ENCODE results near the gene LCORL.
"Not testable (repeated sequence)": the region's sequence is repeated elsewhere in the genome, so short reads cannot be mapped to it uniquely, and the experiment has no call there.

LCORL gene

DNA sequence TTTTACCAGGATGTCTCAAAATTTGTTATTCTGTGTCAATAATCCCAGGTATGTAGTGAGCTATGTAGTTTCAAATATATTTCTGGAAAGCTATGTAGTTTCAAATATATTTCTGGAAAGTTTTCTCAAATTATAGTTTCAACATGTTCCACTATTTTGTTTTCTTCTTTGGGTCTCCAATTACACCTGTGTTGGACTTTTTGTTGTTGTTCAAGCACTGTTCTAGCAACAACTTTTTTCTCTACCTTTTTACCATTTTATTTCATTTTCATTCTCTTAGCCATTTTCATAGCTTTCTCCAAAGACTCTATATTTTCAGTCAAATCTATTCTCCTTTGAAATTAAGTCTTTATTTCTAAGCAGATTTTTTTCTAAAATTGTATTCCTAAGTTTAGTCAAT lies 88.4 kb downstream of the LCORL start:
- no peak for DNase-seq (ENCODE audit: low read depth in 2 of 2)

DNA sequence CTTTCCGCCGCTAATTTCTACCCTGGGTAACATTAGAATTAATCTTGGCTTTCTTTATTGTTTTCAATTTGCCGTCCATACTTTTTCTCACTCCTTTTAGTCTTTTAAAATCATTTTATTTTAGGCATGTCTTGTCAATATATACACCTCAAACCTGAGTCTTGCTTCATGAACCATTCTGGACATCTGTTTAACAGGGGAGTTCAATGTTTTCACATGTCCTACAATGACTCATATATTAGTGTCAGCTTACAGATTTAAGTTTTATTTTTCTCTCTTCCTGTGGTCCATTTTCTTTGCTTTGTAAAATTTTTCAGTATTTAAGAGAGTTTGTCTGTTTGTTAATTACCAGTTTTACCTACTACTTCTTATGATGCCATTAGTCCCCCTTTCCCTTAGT lies 89.5 kb downstream of the LCORL start:
- no peak for DNase-seq (ENCODE audit: low read depth in 2 of 2)

- no peak for DNase-seq (ENCODE audit: low read depth in 2 of 2)
Measured at GRCh38 chr4:17930256-17930655, 91.3 kb downstream of the LCORL start.

GRCh38 chr4:17924189-17924588 lies 97.4 kb downstream of the LCORL start:
- no peak for DNase-seq (ENCODE audit: low read depth in 2 of 2)

DNA sequence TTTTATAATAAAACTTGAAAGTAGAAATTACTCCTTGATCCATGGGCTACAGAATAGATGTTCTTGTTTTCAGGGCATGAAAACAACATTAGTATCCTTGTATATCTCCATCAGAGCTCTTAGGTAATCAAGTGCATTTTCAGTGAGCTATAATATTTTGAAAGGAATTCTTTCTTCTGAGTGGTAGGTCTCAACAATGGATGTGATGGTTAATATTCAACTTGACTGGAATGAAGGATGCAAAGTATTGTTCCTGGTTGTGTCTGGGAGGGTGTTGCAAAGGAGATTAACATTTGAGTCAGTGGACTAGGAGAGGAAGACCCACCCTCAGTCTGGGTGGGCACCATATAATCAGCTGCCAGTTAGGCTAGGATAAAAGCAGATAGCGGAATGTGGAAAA lies 100.1 kb downstream of the LCORL start:
- DNase-seq (ENCODE audit: low read depth in 2 of 2), result no peak

DNA sequence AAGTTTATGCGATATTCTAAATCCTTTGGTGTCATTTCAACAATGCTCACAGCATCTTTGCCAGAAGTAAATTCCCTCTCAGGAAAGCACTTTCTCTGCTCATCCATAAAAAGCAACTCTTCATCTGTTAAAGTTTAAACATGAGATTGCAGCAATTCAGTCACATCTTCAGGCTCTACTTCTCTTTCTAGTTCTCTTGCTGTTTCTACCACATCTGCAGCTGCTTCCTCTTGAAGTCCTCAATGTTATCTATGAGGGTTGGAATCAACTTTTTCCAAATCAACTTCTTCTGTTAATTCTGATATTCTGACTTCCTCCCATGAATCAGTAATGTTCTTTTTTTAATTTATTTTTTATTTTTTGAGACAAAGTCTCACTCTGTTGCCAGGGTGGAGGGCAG lies 100.9 kb downstream of the LCORL start:
- DNase-seq (ENCODE audit: low read depth in 2 of 2), result no peak

GRCh38 chr4:17915439-17915838 lies 106.1 kb downstream of the LCORL start:
- no peak for DNase-seq (ENCODE audit: low read depth in 2 of 2)

- no peak for DNase-seq (ENCODE audit: low read depth in 2 of 2)
Measured at GRCh38 chr4:17912011-17912410, 109.5 kb downstream of the LCORL start.

DNA sequence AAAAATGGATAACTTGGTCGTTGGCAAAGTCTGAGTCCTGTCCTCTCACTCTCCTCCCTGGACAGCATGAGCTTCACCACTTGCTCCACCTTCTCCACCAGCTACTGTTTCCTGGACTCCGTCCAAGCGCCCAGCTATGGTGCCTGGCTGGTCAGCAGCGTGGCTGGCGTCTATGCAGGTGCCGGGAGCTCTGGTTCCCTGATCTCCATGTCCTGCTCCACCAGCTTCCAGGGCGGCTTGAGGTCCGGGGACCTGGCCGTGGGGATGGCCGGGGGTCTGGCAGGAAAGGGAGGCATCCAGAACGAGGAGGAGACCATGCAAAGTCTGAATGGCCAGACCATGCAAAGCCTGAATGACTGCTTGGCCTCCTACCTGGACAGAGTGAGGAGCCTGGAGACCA lies 109.9 kb downstream of the LCORL start:
- DNase-seq (ENCODE audit: low read depth in 2 of 2), result no peak

- no peak for DNase-seq (ENCODE audit: low read depth in 2 of 2)
Measured at GRCh38 chr4:17898553-17899055, 123.0 kb downstream of the LCORL start.

GRCh38 chr4:17895481-17895880 lies 126.1 kb downstream of the LCORL start:
- DNase-seq (ENCODE audit: low read depth in 2 of 2), result no peak

GRCh38 chr4:17894421-17894820 lies 127.1 kb downstream of the LCORL start:
- no peak for DNase-seq (ENCODE audit: low read depth in 2 of 2)

GRCh38 chr4:17889692-17890091 lies 131.9 kb downstream of the LCORL start:
- no peak for DNase-seq (ENCODE audit: low read depth in 2 of 2)

DNA sequence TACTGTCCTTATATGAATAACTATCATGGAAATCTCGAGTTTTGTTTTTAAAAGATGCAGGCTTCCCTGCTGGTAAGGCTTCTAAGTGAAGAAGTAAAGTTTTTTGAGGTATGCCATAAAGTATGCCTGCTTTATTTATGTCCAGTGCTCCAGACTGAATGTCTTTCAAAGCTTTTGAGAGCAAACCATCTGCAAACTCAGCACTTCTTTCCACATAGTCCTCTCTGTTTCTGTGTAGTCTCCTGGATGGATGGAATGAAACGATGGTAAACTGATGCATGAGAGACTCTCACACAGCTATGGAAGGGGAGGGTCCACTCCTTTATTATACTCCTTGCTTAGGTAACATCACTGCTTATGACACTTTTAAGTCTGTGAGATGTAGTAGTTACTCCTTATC lies 137.0 kb downstream of the LCORL start:
- no peak for DNase-seq (ENCODE audit: low read depth in 2 of 2)

GRCh38 chr4:17884063-17884462 lies 137.5 kb downstream of the LCORL start:
- DNase-seq (ENCODE audit: low read depth in 2 of 2), result no peak

GRCh38 chr4:17877661-17878060 lies 143.9 kb downstream of the LCORL start:
- no peak for DNase-seq (ENCODE audit: low read depth in 2 of 2)

DNA sequence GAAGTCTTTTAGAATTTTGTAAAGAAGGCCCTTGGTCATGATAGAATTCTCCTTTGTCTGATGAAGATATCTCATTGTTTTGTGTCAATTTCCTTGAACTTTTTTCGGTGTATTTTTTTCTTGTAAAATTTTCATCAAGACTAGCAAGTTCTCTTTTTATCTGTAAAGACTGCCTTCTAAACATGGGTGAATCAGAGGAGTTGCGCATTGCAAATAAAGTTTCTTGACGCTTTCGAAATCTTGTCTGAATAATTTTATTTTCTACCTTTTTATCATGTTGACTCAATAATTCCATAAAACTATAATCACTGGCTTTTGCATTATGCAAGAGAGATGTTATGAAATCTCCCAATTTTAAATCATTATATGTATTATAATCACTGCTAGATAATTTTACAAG lies 144.6 kb downstream of the LCORL start:
- DNase-seq (ENCODE audit: low read depth in 2 of 2), result no peak

- no peak for DNase-seq (ENCODE audit: low read depth in 2 of 2)
Measured at GRCh38 chr4:17875402-17876070, 146.0 kb downstream of the LCORL start.

- DNase-seq (ENCODE audit: low read depth in 2 of 2), result no peak
Measured at GRCh38 chr4:17869327-17869726, 152.2 kb downstream of the LCORL start.

DNA sequence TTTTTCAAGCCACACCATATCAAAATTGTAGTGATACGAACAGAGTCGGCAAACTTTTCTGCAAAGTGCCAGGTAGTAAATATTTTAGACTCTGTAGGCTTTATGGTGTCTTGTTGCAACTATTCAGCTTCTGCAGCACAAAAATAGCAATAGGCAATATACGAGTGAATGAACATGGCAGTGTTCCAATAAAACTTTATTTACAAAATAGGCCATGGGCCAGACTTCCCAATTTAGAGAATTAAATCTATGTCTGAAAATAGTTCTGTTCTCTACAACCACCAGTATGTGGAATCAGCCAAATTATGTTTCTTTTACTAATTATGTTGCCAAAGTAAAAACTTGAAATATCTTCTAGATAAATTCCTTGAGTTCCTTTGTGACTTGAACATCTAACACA lies 154.3 kb downstream of the LCORL start:
- DNase-seq (ENCODE audit: low read depth in 2 of 2), result no peak

DNA sequence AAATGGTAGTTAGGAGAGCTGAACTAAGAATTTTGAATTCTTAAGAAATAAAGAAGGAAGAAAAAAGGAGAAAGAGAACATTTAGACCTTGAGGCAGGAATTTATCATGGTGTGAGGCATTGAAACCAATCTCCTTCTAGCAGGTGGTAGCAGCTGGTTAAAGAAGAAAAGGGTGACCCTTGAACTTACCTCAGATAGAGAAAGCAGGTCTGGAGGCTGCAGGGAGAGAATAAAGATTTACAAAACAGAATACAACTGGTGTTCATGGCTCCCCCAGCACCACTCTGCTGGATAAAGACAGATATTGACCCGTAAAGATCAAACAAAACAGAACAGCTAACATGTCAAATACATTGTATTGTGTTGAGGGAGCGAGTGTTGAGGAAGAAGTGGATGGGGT lies 154.7 kb downstream of the LCORL start:
- DNase-seq (ENCODE audit: low read depth in 2 of 2), result no peak

GRCh38 chr4:17865866-17866363 lies 155.6 kb downstream of the LCORL start:
- DNase-seq (ENCODE audit: low read depth in 2 of 2), result no peak

DNA sequence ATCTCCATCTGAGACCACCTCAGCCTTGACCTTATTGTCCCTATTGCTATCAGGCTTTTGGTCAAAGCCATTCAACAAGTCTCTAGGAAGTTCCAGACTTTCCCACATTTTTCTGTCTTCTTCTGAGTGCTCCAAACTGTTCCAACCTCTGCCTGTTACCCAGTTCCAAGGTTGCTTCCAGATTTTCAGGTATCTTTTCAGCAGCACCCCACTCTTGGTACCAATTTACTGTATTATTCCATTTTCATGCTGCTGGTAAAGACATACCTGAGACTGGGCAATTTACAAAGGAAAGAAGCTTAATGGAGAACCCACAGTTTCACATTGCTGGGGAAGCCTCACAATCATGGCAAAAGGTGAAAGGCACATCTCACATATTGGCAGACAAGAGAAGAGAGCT lies 159.6 kb downstream of the LCORL start:
- not testable (repeated sequence) for DNase-seq (ENCODE audit: low read depth in 2 of 2)

Measured in stimulated activated CD8-positive, alpha-beta memory T cell treated with anti-CD3 and anti-CD28 coated beads, Interleukin-15, amount 100 ng/mL, for 48 hours (primary cell).